ENCODE data around the gene DPP9. TPM values are rescaled to one million over a fixed set of nuclear protein-coding genes. Genes with fewer than 3 reads are reported as not detected.

Gene DPP9
- total RNA-seq, 2 donors from 2014 or later = 36.8 to 48.8 TPM

DNA sequence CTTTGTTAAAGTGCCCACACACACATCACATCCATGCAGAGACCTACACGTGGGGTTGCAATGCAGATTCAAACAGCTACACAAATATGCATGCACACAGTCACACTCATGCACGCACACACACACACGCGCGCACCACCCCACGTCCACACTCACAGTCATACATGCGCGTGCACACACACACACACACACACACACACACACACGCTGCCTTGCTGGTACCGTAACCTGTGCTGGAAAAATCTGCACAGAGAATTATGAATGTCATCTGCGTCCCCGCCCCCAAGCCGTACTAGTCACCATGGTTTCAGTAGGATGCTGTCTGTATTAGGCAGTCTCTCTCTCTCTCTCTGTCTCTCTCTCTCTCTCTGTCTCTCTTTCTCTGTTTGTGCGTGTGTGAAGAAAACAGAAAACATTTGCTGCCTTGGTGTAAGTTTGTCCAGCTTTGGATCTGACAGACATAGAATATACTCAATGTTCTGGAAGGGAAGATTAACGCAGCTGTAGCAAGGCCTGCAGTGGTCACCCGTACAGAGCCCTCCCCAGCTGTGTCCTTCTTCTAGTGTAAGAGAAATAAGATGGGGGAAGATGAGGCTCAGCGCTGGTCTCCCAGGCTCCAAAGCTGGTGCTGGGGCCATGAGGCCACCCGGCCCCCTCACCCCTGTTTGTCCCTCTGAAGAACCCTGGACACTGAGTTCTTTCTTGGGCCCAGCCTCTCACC is 26.4 kb upstream of the DPP9 start:
- WGBS, 2 experiments (ENCODE audit: insufficient coverage in 1 of 2, insufficient read length in 1 of 2) = 87 to 89% methylated on average over 6 to 16 of the region's 18 CpGs
- no peak for DNase-seq
- no peak overlapping the region for H3K4me3 ChIP-seq (ENCODE audit: low read length)
- no peak overlapping the region for H3K27ac ChIP-seq (ENCODE audit: low read depth, low read length)
- no peak overlapping the region for H3K9ac ChIP-seq (ENCODE audit: extremely low read depth, low read length, poor library complexity, severe bottlenecking)
- H3K36me3 ChIP-seq (ENCODE audit: control insufficient read depth, insufficient read depth, low read length) = no peaks in the 10 kb centered on the region
- H3K4me1 Mint-ChIP-seq = no peaks in the 10 kb centered on the region
- no peaks in the 10 kb centered on the region for H3K9me3 ChIP-seq (ENCODE audit: control insufficient read depth, low read length)
- no peaks in the 10 kb centered on the region for H3K36me3 Mint-ChIP-seq (ENCODE audit: low read depth)
- TF ChIP-seq, protein P1, sequence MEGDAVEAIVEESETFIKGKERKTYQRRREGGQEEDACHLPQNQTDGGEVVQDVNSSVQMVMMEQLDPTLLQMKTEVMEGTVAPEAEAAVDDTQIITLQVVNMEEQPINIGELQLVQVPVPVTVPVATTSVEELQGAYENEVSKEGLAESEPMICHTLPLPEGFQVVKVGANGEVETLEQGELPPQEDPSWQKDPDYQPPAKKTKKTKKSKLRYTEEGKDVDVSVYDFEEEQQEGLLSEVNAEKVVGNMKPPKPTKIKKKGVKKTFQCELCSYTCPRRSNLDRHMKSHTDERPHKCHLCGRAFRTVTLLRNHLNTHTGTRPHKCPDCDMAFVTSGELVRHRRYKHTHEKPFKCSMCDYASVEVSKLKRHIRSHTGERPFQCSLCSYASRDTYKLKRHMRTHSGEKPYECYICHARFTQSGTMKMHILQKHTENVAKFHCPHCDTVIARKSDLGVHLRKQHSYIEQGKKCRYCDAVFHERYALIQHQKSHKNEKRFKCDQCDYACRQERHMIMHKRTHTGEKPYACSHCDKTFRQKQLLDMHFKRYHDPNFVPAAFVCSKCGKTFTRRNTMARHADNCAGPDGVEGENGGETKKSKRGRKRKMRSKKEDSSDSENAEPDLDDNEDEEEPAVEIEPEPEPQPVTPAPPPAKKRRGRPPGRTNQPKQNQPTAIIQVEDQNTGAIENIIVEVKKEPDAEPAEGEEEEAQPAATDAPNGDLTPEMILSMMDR (conservative IDR thresholded peaks at IDR 0.05) = no peak
- peaks cover 1% of the 10 kb centered on the region for H3K27me3 Mint-ChIP-seq (ENCODE audit: insufficient read depth)
- H3K4me3 Mint-ChIP-seq = no peak overlapping the region
- no peaks in the 10 kb centered on the region for H3K4me1 ChIP-seq (ENCODE audit: control insufficient read depth, insufficient read depth, low read length)
- no peaks in the 10 kb centered on the region for H3K27me3 ChIP-seq (ENCODE audit: control insufficient read depth, insufficient read depth, low read length, poor library complexity, severe bottlenecking)
- no peaks in the 10 kb centered on the region for H3K9me3 Mint-ChIP-seq
- no peak overlapping the region for H3K27ac Mint-ChIP-seq

DNA sequence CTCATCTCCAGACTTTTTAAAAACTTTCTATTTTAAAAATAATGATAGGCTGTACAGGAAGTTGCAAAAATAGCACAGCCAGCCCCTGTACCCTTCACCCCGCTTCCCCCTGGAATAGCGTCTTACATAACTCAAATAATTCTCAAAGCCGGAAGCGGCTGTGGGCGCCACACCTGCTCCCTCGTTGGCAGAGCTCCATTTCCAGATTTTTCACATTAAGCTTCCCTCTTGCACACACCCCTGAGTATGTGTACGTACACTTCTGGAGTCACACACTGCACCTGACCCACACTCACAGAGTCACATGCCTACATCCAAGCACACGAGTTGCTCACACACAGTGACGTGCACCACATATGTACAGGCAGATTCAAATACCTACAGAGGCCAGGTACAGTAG is 24.9 kb upstream of the DPP9 start:
- H3K9ac ChIP-seq (ENCODE audit: extremely low read depth, low read length, poor library complexity, severe bottlenecking) = no peak overlapping the region

DNA sequence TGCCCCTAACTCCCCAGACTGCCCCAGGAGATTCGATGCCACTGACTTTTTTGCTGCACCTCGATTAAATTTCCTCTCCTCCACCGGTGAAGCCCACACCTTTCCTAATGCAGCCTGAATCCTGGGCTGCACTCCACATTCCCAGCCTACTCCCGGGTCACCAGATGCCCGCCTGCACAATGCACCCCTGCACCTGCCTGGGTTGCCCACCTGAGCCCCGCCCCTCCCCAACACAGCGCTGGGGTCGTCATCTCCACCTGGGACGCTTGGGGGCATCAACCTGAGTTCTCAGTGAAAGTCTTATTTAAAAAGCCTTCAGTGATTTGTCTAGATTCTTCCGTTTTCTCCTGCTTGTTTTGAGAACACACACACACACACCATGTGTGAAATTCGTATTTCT is 24.5 kb upstream of the DPP9 start:
- H3K4me1 Mint-ChIP-seq = peaks cover 2% of the 10 kb centered on the region
- no peaks in the 10 kb centered on the region for H3K9me3 Mint-ChIP-seq
- H3K4me3 Mint-ChIP-seq = no peak overlapping the region
- TF ChIP-seq, protein P1 (conservative IDR thresholded peaks at IDR 0.05) = no peak
- no peak overlapping the region for H3K27ac Mint-ChIP-seq
- no peak overlapping the region for H3K4me3 ChIP-seq (ENCODE audit: low read length)
- H3K36me3 ChIP-seq (ENCODE audit: control insufficient read depth, insufficient read depth, low read length) = no peaks in the 10 kb centered on the region
- no peak for DNase-seq
- H3K9ac ChIP-seq (ENCODE audit: extremely low read depth, low read length, poor library complexity, severe bottlenecking) = no peak overlapping the region
- no peaks in the 10 kb centered on the region for H3K9me3 ChIP-seq (ENCODE audit: control insufficient read depth, low read length)
- H3K36me3 Mint-ChIP-seq (ENCODE audit: low read depth) = no peaks in the 10 kb centered on the region
- H3K27ac ChIP-seq (ENCODE audit: low read depth, low read length) = no peak overlapping the region
- H3K4me1 ChIP-seq (ENCODE audit: control insufficient read depth, insufficient read depth, low read length) = no peaks in the 10 kb centered on the region
- no peaks in the 10 kb centered on the region for H3K27me3 ChIP-seq (ENCODE audit: control insufficient read depth, insufficient read depth, low read length, poor library complexity, severe bottlenecking)
- WGBS, 2 experiments (ENCODE audit: insufficient coverage in 1 of 2, insufficient read length in 1 of 2) = 57 to 61% methylated on average over 9 to 11 of the region's 11 CpGs
- H3K27me3 Mint-ChIP-seq (ENCODE audit: insufficient read depth) = peaks cover 1% of the 10 kb centered on the region

More for the DNA sequence above, 24.9 kb upstream of the DPP9 start:
- Histone ChIP-seq H3K36me3 (ENCODE audit: control insufficient read depth, insufficient read depth, low read length) (no peaks in the 10 kb centered on the region), H3K4me3 (ENCODE audit: low read length) (no peak overlapping the region), H3K9me3 (ENCODE audit: control insufficient read depth, low read length) (no peaks in the 10 kb centered on the region), H3K27me3 (ENCODE audit: control insufficient read depth, insufficient read depth, low read length, poor library complexity, severe bottlenecking) (no peaks in the 10 kb centered on the region), H3K27ac (ENCODE audit: low read depth, low read length) (no peak overlapping the region), H3K4me1 (ENCODE audit: control insufficient read depth, insufficient read depth, low read length) (no peaks in the 10 kb centered on the region)
- Mint-ChIP-seq H3K27ac (no peak overlapping the region), H3K9me3 (no peaks in the 10 kb centered on the region), H3K4me1 (no peaks in the 10 kb centered on the region), H3K27me3 (ENCODE audit: insufficient read depth) (peaks cover 1% of the 10 kb centered on the region), H3K36me3 (ENCODE audit: low read depth) (no peaks in the 10 kb centered on the region), H3K4me3 (no peak overlapping the region)
- TF ChIP-seq, protein P1 (conservative IDR thresholded peaks at IDR 0.05) = no peak
- WGBS, 2 experiments (ENCODE audit: insufficient coverage in 1 of 2, insufficient read length in 1 of 2) = 84 to 91% methylated on average over 7 to 9 of the region's 9 CpGs
- no peak for DNase-seq
